Fibroblast of skin of scalp (primary cell): ENCODE data around the gene FAAP24.
"Not testable (repeated sequence)": the region's sequence is repeated elsewhere in the genome, so short reads cannot be mapped to it uniquely, and the experiment has no call there.

Source experiments
- DNase-seq: peaks from one replicate; pipeline ENCODE4 v3.0.0-alpha.2; 2013

The FAAP24 gene

DNA sequence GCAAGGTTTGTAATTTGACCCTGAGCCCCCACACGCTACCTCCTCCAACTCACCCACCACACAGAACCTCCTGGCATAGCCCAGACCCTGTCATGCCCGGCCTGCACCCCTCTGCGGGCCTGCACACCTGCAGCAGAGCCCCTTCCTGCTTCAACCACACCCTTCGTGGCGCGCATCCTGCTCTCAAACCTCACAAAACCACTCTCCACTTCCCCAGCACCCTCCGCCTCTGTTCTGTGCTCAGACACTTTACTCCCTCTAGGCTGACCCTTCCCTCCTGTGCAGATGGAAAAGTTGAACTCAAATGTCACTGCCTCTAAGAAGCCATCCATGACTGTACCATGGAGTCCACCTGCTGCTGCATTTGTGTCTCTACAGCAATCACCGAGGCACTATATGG, 28.5 kb downstream of the FAAP24 start:
- DNase-seq = no peak

DNA sequence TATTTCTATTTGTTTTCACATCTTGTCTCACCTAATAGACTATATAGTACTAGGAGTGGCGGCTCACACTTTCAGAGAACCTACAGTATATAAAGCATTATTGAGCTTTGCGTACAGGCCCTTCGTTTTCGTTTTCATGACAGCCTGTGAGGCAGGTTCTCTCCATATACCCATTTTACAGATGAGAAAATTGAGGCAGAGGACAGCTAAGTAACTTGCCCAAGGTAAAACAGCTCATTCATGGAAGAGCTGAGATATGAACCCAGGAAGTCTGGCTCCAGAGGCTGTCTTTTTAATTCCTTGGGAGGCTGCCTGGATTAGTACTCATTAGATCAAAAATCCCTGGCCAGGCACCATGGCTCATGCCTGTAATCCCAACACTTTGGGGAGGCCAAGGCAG, 28.9 kb downstream of the FAAP24 start:
- no peak for DNase-seq

DNA sequence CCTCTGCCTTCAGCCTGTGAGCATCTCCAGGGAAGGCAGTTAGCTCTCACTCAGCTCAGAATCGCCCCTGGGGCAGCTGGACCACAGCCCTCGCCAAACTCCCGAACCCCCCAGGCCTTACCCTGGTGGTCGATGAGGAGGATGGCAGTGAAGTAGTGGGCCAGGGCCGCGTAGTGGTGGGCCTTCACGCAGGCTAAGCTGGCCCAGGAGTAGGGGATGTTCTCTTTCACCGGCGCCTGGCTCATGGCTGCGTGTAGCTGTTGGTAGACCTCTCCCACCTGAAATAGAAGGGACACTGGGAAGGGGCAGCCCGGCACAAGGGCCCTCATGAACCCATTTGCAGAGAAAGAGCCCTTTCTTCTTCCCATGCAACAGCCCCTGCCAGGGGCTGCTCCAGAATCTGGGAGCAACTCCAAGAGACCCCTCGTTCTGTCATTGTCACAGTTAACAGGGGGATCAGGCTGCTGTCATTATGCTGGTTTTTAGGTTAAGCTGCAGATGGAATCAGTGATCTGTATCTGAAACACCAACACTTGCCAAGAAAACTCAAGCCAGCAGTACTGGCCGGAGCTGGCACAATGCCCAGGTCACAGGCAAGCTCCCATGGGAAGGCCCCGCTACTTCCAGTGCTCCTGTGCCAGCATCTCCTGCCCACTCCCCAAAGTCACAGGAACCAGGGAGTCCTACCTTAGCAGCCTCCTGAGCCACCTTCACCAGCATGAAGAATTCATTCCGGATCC, 30.3 kb downstream of the FAAP24 start:
- not testable (repeated sequence) for DNase-seq

DNA sequence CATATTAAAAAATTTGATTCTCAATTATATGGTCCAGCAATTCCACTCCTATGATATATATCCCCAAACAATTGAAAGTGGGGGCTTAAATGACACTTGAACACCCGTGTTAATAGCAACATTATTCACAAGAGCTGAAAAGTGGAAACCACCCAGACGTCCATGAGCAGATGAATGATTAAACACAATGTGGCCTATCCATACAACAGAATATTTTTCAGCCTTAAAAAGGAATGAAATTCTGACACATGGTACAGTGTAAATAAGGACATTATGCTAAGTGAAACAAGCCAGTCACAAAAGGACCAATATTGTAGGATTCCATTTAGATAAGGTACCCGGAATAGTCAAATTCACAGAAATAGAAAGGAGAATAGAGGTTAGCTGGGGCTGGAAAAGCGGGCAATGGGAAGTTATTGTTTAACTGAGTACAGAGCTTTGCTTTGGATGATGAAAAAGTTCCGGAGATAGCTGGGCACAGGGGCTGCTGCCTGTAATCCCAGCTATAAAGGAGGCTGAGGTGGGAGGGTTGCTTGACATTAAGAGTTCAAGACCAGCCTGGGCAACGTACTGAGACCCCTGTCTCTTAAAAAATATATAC, 31.5 kb downstream of the FAAP24 start:
- not testable (repeated sequence) for DNase-seq

DNA sequence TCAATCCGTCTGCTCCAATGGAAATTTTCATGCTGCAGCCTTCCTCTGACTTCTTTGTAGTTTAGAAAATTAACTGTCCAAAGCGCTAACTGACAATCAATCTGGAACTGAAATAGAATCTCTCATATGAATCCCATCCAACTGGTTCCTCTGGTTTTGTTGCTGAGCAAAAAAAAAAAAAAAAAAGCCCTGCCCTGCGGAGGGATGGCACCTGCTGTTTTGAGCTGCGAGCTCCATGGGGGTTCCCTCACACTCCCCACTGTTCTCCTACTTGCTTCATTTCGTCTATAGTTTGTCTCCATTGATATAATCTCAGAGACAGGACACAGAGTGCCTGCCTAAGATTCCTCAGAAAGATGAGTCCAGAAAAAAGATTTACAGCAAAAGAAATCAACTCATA, 33.4 kb downstream of the FAAP24 start:
- no peak for DNase-seq

DNA sequence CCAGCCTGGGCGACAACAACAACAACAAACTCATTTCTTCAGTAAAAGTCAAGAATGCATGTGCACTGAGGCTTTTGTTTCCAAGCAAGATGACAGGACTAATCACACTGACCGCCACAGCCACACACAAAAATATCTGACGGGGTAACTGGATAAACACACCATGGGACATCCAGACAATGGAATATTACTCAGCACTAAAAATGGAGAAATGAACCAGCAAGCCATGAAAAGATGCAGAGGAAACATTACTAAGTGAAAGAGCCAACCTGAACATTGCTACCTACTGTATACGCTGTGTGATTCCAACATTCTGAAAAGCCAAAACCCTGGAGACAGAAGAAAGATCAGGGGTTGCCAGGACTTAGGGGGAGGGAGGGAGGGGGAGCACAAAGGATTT, 36.7 kb downstream of the FAAP24 start:
- DNase-seq = no peak

DNA sequence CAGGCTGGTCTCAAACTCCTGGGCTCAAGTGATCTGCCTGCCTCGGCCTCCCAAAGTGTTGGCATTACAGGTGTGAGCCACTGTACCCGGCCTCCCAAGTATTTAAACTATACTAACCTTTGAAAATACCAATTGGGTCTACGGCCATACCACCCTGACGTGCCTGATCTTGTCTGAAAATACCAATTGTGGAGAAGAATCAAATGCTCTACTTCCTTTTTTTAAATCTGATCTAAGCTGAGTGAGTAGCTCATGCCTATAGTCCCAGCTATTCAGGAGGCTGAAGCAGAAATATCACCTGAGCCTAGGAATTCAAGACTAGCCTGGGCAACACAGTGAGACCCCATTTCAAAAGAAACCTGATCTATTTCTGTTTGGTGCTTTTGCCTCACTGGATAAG, 38.8 kb downstream of the FAAP24 start:
- DNase-seq = not testable (repeated sequence)

DNA sequence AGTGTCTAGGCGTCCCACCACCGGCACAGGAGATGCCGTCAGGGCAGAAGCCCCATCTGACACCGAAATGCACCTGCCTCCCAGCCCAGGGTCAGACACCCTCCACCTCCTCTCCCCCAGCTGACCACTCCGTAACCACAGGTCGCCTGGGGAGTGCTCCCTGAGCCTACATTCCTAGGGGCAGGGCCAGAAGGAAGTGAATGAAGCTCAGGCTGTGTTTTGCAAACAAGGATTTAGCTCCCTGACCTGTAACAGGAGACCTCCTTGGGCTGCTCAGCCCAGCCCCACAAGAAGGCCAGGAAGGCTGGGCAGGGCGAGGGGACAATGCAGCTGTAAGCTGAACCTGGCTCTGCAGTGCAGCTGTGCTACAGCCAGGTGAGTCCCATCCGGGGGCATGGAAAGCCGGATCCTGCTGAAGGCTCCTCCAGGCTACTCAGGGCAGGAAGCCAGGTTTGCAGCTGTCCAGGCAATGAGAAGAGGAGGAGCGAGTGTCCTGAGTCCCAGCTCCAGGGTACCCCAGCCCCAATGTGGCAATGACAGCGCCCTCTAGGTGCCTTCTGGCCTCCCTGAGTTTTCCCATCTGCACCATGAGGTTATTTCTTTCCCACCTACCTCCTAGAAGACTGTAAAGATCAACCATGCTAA, 50.6 kb downstream of the FAAP24 start:
- DNase-seq = no peak

DNA sequence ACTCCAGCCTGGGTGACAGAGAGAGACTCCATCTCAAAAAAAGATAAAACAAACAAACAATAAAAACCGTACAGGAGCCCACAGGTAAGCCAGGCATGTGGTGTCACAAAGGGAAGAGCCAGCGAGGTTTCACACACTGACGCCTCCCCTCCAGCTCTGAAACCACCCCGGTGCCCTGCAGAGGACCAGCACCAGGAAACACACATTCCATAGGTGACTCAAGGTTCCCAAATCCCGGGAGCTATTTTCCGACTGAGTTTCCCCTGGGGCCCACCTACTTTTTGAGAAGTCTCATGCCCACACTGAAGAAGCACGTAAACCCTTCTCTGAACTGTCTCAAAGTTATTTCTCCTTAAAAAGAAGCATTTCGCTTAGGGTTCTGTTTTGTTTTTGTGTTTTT, 52.4 kb downstream of the FAAP24 start:
- no peak for DNase-seq

DNA sequence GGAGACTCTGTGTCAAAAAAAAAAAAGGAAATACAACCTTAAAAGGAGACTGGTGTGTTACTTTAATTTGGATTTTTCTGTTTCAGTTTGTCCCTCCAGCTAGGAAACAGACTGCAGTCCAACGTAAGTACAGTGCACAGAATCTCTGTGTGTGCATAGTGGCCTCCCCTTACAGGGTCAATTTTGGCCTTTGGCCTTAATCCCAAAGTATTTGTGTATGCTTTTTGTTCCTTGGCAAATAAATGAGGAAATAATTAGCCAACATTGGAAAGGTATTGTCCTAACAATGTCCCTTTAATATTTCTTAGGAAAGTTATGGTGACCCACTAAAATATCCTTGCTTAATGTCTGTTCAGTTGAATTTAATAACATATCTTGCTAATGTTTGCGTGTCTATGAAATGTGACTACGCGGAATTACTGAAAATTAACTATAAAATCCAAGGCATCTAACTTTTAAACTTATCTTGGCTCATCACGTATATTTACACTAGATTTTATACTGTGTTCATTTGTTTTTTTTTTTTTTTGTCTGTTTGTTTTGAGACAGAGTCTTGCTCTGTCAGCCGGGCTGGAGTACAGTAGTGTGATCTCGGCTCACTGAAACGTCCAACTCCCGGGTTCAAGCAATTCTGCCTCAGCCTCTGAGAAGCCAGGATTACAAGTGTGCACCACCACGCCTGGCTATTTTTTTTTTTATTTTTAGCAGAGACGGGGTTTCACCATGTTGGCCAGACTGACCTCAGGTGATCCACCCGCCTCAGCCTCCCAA, 53.6 kb downstream of the FAAP24 start:
- DNase-seq = not testable (repeated sequence)

DNA sequence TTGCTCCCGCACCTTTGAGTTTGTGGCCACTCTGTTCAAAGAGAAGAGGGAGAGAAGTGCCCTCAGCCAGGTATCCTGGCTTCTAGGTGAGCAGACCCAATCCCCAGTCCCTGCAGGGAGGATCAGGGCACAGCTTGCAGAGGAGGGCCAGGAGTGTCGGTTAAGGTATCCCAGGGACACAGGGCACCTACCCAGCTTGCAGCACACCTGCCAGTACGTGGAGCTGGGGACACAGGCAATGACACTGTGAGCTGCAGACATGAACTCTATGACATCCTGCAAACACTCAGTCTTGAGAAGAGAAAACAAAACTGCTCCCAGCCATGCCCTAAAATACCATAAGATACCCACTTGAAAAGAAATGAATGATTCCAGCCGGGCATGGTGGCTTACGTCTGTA, 54.6 kb downstream of the FAAP24 start:
- DNase-seq = not testable (repeated sequence)
